ENCODE results near the gene PHAF1. TPM values are rescaled to one million over a fixed set of nuclear protein-coding genes. Genes with fewer than 3 reads are reported as not detected.

PHAF1 gene
- total and polyA plus RNA-seq, 9 of the 15 experiments (the other 6 are each of a cell fraction or from before 2014, with no cell fraction given), result 5.1 to 25.4 (median 13.8) TPM

GRCh38 chr16:67191995-67192681 lies 82.4 kb downstream of the PHAF1 start, which contains the start of gene E2F4 (continued):
- TF ChIP-seq ZNF740 (CRISPR knock-in tag; IDR thresholded peaks at IDR 0.05) (no peak), ZNF740 (tag; IDR thresholded peaks at IDR 0.05) (no peak), YBX1 (IDR thresholded peaks at IDR 0.05) (no peak), E2F1 (CRISPR knock-in tag; IDR thresholded peaks at IDR 0.05) (no peak), SOX6 (IDR thresholded peaks at IDR 0.05) (peak; percentile 39; the same call in 1 of the 2 replicates), CHAMP1 (IDR thresholded peaks at IDR 0.05) (no peak), GMEB1 (CRISPR knock-in tag; IDR thresholded peaks at IDR 0.05) (no peak), ZNF143 (CRISPR knock-in tag; IDR thresholded peaks at IDR 0.05) (no peak), ZEB2 (IDR thresholded peaks at IDR 0.05) (no peak), TFAM (CRISPR knock-in tag; conservative IDR thresholded peaks at IDR 0.05) (no peak), KDM5B (IDR thresholded peaks at IDR 0.05; ENCODE audit: insufficient replicate concordance, low read depth, low read length) (peak; percentile 68), ZNF311 (CRISPR knock-in tag; IDR thresholded peaks at IDR 0.05) (no peak), KLF13 (tag; IDR thresholded peaks at IDR 0.05; ENCODE audit: borderline replicate concordance, low read depth) (no peak), KDM1A (IDR thresholded peaks at IDR 0.05) (no peak), DNMT1 (IDR thresholded peaks at IDR 0.05) (no peak), ATF2 (CRISPR knock-in tag; IDR thresholded peaks at IDR 0.05) (no peak), MCM7 (IDR thresholded peaks at IDR 0.05) (no peak), TCF15 (CRISPR knock-in tag; IDR thresholded peaks at IDR 0.05) (no peak), L3MBTL2 (IDR thresholded peaks at IDR 0.05) (peak; percentile 40; the same call in 1 of the 2 replicates), SMARCE1 (IDR thresholded peaks at IDR 0.05) (no peak), PHTF2 (CRISPR knock-in tag; IDR thresholded peaks at IDR 0.05) (no peak), PHB (CRISPR knock-in tag; IDR thresholded peaks at IDR 0.05) (no peak), IRF2 (CRISPR knock-in tag; IDR thresholded peaks at IDR 0.05) (no peak)

All from K562 (cell line).